ENCODE measurements around the gene C10orf90. TPM values are rescaled to one million over a fixed set of nuclear protein-coding genes. Genes with fewer than 3 reads are reported as not detected.

The C10orf90 gene
- total RNA-seq, 1 donor from 2014 or later = not detected

GRCh38 chr10:126661841-126662515, 8.5 kb downstream of the C10orf90 start:
- no peak for DNase-seq
- no peaks in the 10 kb centered on the region for H3K4me1 Mint-ChIP-seq (ENCODE audit: low read depth, unreplicated experiment)
- H3K27me3 Mint-ChIP-seq (ENCODE audit: unreplicated experiment) = no peaks in the 10 kb centered on the region
- no peak overlapping the region for H3K27ac Mint-ChIP-seq (ENCODE audit: unreplicated experiment)
- H3K4me3 Mint-ChIP-seq (ENCODE audit: unreplicated experiment) = no peak overlapping the region
- no peaks in the 10 kb centered on the region for H3K9me3 Mint-ChIP-seq (ENCODE audit: unreplicated experiment)
- TF ChIP-seq CTCF (IDR thresholded peaks at IDR 0.05; ENCODE audit: partially characterized antibody, unreplicated experiment) = no peak
- no peaks in the 10 kb centered on the region for H3K36me3 Mint-ChIP-seq (ENCODE audit: unreplicated experiment)

- TF ChIP-seq CTCF (IDR thresholded peaks at IDR 0.05; ENCODE audit: partially characterized antibody, unreplicated experiment) = no peak
- Mint-ChIP-seq H3K4me3 (ENCODE audit: unreplicated experiment) (no peak overlapping the region), H3K4me1 (ENCODE audit: low read depth, unreplicated experiment) (no peaks in the 10 kb centered on the region), H3K27me3 (ENCODE audit: unreplicated experiment) (no peaks in the 10 kb centered on the region), H3K27ac (ENCODE audit: unreplicated experiment) (no peak overlapping the region), H3K36me3 (ENCODE audit: unreplicated experiment) (no peaks in the 10 kb centered on the region), H3K9me3 (ENCODE audit: unreplicated experiment) (no peaks in the 10 kb centered on the region)
- no peak for DNase-seq
Measured at GRCh38 chr10:126661356-126661755, 9.1 kb downstream of the C10orf90 start.

GRCh38 chr10:126659750-126660149, 10.7 kb downstream of the C10orf90 start:
- TF ChIP-seq CTCF (IDR thresholded peaks at IDR 0.05; ENCODE audit: partially characterized antibody, unreplicated experiment) = no peak
- DNase-seq = no peak
- Mint-ChIP-seq H3K36me3 (ENCODE audit: unreplicated experiment) (no peaks in the 10 kb centered on the region), H3K27ac (ENCODE audit: unreplicated experiment) (no peak overlapping the region), H3K9me3 (ENCODE audit: unreplicated experiment) (no peaks in the 10 kb centered on the region), H3K4me3 (ENCODE audit: unreplicated experiment) (no peak overlapping the region), H3K27me3 (ENCODE audit: unreplicated experiment) (no peaks in the 10 kb centered on the region), H3K4me1 (ENCODE audit: low read depth, unreplicated experiment) (no peaks in the 10 kb centered on the region)

- no peaks in the 10 kb centered on the region for H3K4me1 Mint-ChIP-seq (ENCODE audit: low read depth, unreplicated experiment)
- no peak overlapping the region for H3K27ac Mint-ChIP-seq (ENCODE audit: unreplicated experiment)
- DNase-seq = no peak
- no peak overlapping the region for H3K4me3 Mint-ChIP-seq (ENCODE audit: unreplicated experiment)
- peaks cover 4% of the 10 kb centered on the region for H3K36me3 Mint-ChIP-seq (ENCODE audit: unreplicated experiment)
- no peak for TF ChIP-seq CTCF (IDR thresholded peaks at IDR 0.05; ENCODE audit: partially characterized antibody, unreplicated experiment)
- no peaks in the 10 kb centered on the region for H3K27me3 Mint-ChIP-seq (ENCODE audit: unreplicated experiment)
- no peaks in the 10 kb centered on the region for H3K9me3 Mint-ChIP-seq (ENCODE audit: unreplicated experiment)
Measured at GRCh38 chr10:126658928-126659327, 11.6 kb downstream of the C10orf90 start.

GRCh38 chr10:126654579-126654978, 15.9 kb downstream of the C10orf90 start:
- no peaks in the 10 kb centered on the region for H3K9me3 Mint-ChIP-seq (ENCODE audit: unreplicated experiment)
- peaks cover 4% of the 10 kb centered on the region for H3K36me3 Mint-ChIP-seq (ENCODE audit: unreplicated experiment)
- no peak for DNase-seq
- TF ChIP-seq CTCF (IDR thresholded peaks at IDR 0.05; ENCODE audit: partially characterized antibody, unreplicated experiment) = no peak
- H3K27me3 Mint-ChIP-seq (ENCODE audit: unreplicated experiment) = no peaks in the 10 kb centered on the region
- H3K4me3 Mint-ChIP-seq (ENCODE audit: unreplicated experiment) = no peak overlapping the region
- H3K4me1 Mint-ChIP-seq (ENCODE audit: low read depth, unreplicated experiment) = no peaks in the 10 kb centered on the region
- H3K27ac Mint-ChIP-seq (ENCODE audit: unreplicated experiment) = no peak overlapping the region

Data from glutamatergic neuron (in vitro differentiated cells).